Epithelial cell of proximal tubule (primary cell): Measurements from ENCODE around the gene MAML3. TPM values are rescaled to one million over a fixed set of nuclear protein-coding genes. Genes with fewer than 3 reads are reported as not detected.

ENCODE experiments used
- DNase-seq: peaks from one replicate; pipeline ENCODE4 v3.0.0-alpha.2; 2011; ENCODE audit warnings: low read depth
- H3K4me3 ChIP-seq: 2 replicates; pipeline ENCODE4 v1.5.1; 2011; ENCODE audit warnings: low read depth, mild to moderate bottlenecking, low read length
- CTCF ChIP-seq: conservative IDR thresholded peaks from 2 replicates; pipeline ENCODE4 v1.5.1; 2012; ENCODE audit warnings: low read depth, mild to moderate bottlenecking, low read length
- total RNA-seq: library from RNA; depleted of rRNA; stranded (reverse); fragments of >200 nt; gene quantifications from 2 replicates; pipeline ENCODE4 v1.2.3, GENCODE V29; 2015

The MAML3 gene
- total RNA-seq, 1 donor from 2014 or later: 1.2 TPM

GRCh38 chr4:140121646-140122045 is 32.3 kb downstream of the MAML3 start:
- DNase-seq: no peak

GRCh38 chr4:140118931-140119640 is 34.9 kb downstream of the MAML3 start:
- no peak overlapping the region for H3K4me3 ChIP-seq
- no peak for TF ChIP-seq CTCF
- DNase-seq: no peak

More at GRCh38 chr4:140121646-140122045, 32.3 kb downstream of the MAML3 start:
- TF ChIP-seq CTCF: no peak
- H3K4me3 ChIP-seq: no peak overlapping the region

GRCh38 chr4:140117947-140118346 is 36.0 kb downstream of the MAML3 start:
- no peak for DNase-seq
- H3K4me3 ChIP-seq: no peak overlapping the region
- no peak for TF ChIP-seq CTCF

GRCh38 chr4:140116442-140117104 is 37.4 kb downstream of the MAML3 start:
- DNase-seq: no peak
- H3K4me3 ChIP-seq: no peak overlapping the region
- no peak for TF ChIP-seq CTCF

- no peak for DNase-seq
- TF ChIP-seq CTCF: no peak
Measured at GRCh38 chr4:140115140-140115539, 38.8 kb downstream of the MAML3 start.

GRCh38 chr4:140113653-140114052 is 40.3 kb downstream of the MAML3 start:
- no peak for DNase-seq
- H3K4me3 ChIP-seq: no peak overlapping the region

More at GRCh38 chr4:140115140-140115539, 38.8 kb downstream of the MAML3 start:
- H3K4me3 ChIP-seq: no peak overlapping the region

More at GRCh38 chr4:140113653-140114052, 40.3 kb downstream of the MAML3 start:
- TF ChIP-seq CTCF: no peak
